Stimulated activated CD8-positive, alpha-beta memory T cell treated with anti-CD3 and anti-CD28 coated beads, Interleukin-15, amount 100 ng/mL, for 48 hours (primary cell): ENCODE data around the gene PPP2R5C.
"Not testable (repeated sequence)": the region's sequence is repeated elsewhere in the genome, so short reads cannot be mapped to it uniquely, and the experiment has no call there.

ENCODE experiments used
- DNase-seq, 2 donors: peaks; one replicate each; pipeline ENCODE4 v3.0.0-alpha.2; 2020; ENCODE audit warnings: low read depth in 2 of 2

Gene PPP2R5C

DNA sequence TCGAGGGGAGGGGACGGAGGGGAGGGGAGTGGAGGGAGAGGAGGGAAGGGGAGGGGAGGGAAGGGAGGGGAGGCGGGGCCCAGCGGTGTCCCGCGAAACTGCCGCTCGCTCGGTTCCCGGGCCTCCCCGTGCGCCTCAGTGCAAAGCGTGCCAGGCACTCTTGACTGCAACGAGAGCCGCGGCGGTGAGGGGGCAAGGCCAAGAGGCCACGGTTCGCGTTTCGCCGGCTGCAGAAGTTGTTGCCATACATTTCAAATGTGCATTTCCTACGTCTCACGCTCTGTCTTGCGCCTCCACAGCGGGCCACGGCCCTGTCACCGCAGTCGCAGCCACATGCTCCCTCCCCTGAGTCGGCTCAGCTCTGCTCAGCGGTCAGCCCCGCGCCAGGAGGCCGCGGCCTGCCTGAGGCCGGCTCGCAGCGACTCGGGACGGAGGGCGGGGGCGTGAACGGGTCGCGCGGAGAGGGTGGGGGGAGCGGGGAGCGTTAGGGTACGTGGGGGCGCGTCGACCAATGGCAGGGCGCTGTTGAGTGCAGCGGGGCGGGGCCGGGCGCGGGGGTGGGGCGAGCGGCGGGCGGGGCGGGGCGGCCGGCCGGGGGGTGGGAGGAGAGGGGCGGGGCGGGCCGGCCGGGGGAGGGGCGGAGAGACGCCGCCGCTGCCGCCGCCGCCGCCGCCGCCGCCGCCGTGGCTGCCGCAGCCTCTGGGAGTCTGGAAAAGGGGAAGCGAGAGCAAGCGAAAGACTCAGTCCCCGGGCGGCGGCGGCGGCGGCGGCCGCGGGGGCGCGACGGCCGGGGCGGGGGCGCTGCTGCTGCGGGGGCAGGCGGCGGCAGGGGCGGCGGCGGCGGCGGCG lies at the start of gene PPP2R5C:
Gene PPP2R5C, plus strand, starts transcription at position 678 of the 849 bp plus-strand sequence. CDS start 185 bp downstream, outside the sequence.
- peak; percentile 78 to 79 for DNase-seq

DNA sequence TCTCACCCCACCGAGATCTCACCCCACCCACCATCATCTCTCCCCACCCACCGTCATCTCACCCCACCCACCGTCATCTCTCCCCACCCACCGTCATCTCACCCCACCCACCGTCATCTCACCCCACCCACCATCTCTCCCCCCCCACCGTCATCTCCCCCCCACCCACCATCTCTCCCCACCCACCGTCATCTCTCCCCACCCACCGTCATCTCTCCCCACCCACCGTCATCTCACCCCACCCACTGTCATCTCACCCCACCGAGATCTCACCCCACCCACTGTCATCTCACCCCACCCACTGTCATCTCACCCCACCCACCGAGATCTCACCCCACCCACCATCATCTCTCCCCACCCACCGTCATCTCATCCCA lies 49.7 kb upstream of the PPP2R5C start:
- not testable (repeated sequence) for DNase-seq

DNA sequence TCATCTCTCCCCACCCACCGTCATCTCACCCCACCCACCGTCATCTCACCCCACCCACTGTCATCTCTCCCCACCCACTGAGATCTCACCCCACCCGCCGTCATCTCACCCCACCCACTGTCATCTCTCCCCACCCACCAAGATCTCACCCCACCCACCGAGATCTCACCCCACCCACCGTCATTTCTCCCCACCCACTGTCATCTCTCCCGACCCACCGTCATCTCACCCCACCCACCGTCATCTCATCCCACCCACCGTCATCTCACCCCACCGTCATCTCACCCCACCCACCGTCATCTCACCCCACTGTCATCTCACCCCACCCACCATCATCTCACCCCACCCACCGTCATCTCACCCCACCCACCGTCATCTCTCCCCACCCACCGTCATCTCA lies 49.2 kb upstream of the PPP2R5C start:
- DNase-seq = not testable (repeated sequence)

DNA sequence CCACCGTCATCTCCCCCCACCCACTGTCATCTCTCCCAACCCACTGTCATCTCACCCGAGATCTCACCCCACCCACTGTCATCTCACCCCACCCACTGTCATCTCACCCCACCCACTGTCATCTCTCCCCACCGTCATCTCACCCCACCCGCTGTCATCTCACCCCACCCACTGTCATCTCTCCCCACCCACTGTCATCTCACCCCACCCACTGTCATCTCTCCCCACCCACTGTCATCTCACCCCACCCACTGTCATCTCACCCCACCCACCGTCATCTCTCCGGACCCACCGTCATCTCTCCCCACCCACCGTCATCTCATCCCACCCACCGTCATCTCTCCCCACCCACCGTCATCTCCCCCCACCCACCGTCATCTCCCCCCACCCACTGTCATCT lies 48.4 kb upstream of the PPP2R5C start:
- DNase-seq = not testable (repeated sequence)

DNA sequence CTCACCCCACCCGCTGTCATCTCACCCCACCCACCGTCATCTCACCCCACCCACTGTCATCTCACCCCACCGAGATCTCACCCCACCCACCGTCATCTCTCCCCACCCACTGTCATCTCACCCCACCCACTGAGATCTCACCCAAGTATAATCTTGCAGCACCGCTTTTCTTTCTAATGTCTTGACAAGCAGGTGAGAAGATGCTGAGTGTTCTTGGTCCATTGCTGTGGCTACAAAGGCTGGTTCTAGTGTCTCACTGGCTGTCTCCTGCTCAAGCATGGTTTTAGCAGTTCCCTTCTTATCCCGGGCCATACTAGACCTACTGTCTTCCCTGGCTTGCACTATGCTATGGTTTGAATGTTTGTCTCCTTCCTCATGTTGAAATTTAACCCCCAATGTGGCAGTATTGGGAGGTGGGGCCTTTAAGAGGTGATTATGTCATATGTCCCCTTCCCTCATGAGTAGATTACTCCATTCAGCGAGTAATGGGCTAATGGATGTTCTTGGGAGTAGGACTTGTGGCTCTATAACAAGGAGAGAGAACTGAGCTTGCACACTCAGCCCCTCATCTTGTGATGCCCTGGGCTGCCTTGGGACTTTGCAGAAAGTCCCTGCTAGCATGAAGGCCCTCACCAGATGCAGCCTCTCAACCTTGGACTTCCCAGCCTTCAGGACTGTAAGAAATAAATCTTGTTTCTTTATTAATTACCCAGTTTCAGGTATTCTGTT lies 47.7 kb upstream of the PPP2R5C start:
- no peak for DNase-seq

DNA sequence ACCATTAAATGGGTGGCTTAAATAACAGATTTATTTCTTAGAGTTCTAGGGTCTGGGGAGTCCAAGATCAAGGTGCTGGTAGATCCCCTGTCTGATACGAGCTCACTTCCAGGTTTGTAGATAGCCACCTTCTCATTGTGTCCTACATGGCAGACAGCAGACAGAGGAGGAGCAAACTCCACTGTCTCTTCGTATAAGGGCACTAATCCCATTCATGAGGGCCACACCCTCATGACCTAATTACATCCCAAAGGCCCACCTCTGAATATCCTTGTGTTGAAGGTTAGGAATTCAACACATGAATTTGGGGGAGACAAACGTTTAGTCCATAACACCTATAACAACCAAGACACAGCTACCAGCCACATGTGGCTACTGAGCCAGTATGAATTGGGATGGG lies 47.1 kb upstream of the PPP2R5C start:
- no peak for DNase-seq

DNA sequence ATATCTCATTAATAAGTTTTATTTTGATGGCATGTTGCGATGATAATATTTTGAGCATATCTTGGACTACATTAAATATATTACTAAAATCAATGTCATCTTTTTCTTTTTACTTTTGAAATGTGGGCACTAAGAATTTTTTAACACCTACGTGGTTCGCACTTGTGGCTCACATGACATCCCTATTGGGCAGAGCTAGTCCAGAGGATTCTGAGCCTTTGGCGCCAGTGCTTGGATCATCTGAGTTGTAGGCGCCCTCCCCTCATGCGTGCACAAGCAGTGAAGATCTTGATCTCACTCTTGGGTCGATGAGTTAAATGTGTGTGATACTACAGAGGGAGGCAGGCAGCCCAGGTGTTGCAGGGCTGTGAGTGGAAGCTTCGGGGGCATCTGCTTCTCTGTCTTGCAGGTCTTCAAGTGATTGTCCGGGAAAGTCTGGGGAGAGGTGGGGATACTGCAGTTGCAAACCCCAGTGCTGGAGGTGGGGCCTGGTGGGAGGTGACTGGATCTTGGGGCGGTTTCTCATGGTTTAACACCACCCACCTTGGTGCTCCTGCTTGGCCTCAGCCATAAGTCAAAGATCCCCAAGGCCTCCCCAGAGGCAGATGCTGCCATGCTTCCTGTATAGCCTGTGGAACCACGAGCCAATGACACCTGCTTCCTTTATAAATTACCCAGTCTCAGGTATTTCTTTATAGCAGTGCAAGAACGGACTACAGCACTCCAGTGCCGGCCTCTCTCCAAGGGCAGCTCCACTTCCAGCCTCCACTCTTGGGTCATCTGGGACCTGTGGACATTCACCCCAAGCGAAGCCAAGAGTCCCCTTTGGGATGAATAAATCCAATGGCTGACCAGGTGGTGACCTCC lies 46.1 kb upstream of the PPP2R5C start:
- DNase-seq = no peak

DNA sequence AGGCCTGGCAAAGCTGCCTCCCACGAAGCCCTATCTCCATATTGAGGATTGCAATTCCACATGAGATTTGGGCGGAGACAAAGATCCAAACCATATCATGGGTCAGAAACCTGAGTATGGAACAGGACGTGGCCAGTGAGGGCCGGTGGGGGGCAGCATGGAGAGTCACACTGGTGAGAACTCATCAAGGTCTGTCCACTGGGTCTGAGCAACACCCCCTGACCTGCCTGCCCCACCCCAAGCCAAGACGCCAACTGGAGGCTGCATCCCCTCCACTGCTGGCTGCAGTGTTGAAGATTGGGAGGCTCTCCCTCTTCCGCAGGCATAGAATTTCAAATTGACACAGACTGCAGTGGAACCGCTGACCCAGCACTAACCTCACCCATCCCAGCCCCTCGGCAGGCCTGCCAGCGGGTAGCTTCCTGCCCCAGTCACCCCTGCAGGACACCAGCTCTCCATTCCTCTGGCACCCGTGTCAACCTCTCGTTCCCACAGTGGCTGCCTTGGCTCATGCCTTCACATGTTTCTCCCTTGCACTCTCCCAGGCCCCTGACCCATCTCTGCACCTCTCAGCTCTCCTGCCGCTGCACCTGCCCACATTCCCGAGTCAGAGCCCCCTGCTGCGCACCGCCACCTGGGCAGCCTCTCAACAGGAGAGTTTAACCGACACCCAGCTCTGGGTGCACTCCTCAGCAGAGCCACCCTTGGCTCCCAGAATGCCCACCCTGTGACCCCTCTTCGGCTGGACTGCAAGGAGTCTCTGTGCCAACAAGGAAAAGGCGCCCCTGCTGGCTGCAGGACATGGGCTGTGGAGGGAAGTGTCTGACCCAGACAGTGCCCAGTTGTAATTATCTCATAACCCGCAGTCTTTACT lies 45.2 kb upstream of the PPP2R5C start:
- DNase-seq = no peak

DNA sequence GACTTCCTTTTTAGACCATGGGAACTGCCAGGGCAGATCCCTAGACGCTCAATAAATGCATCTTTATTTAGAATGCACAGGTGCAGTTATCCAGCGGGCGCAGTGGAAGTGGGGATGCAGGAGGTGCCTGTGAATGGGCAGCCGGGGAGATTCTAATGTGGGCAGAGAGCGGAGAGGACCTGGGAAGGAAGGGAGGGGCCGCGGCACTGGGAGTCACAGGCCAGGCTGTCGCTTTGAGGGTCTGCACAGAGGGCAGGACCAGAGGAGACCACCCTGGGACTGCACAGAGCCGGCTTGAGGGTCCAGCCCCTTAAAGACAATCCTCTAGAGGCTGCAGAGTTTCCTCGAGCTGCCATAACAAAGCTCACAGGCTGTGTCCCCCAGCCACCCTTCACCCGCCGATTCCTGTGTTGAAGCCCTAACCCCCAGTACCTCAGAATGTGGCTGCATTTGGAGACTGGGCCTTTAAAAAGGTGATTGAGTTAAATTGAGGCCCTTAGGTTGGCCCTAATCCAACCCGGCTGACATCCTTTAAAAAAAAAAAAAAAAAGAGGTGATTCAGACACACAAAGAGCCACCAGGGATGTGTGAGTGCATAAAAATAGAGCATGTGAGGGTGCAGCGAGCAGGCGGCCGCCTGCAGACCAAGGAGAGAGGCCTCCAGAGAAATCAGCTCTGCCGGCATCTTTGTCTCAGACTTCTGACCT lies 44.4 kb upstream of the PPP2R5C start:
- DNase-seq = no peak

DNA sequence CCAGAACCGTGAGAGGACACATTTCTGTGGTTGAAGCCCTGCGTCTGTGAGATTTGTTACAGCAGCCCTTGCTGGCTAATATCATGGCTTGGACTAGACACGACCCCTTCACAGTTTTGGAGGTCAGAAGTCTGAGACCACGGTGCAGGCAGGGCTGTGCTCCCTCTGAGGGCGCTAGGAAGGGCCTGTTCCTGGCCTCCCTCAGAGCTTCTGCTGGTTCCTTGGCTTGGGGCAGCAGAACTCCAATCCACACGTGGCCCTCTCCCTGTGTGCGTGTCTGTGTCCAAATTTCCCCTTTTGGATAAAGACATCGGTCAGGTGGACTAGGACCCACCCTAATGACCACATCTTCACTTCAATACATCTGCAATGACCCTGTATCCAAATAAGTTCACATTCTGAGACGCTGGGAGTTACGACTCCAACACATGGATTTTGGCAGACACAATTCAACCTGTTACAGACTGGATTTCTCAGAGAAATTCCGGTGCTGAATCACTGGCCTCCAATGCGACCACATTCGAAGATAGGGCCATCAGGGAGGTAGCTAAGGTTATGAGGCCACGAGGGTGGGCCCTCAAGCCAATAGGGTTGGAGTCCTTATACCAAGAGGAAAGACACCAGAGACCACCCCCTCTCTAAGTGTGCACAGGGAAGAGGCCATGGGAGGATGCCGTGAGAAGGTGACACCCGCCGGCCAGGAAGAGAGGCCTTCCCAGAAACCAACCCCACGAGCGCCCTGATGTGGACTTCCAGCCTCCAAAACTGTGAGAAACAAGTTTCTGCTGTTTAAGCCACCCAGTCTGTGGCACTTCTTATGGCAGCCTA lies 43.6 kb upstream of the PPP2R5C start:
- DNase-seq = no peak

DNA sequence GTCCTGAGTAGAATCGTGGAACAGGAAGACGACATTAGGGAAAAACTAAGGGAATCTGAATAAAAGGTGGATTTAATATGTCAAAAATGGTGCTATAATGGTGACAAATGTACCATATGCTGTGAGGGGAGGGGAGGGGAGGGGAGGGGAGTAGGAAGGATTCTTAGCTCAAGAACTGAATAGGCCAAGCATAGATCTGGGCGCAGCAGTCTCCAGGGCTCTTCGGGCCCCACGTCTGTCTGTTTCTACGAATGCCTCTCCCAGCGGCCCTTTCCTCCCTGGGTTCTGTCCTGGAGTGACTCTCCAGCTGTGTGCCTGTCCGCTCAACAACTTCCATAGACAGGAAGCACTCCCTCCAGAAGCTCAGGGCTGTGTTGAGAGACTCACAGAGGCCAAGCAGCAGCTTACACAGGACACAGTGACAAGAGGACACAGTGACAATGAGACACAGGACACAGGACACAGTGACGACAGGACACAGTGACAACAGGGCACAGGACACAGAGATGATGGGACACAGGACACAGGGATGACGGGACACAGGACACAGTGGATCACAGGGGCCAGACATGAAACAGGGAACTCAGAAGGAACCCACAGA lies 42.4 kb upstream of the PPP2R5C start:
- DNase-seq = no peak

DNA sequence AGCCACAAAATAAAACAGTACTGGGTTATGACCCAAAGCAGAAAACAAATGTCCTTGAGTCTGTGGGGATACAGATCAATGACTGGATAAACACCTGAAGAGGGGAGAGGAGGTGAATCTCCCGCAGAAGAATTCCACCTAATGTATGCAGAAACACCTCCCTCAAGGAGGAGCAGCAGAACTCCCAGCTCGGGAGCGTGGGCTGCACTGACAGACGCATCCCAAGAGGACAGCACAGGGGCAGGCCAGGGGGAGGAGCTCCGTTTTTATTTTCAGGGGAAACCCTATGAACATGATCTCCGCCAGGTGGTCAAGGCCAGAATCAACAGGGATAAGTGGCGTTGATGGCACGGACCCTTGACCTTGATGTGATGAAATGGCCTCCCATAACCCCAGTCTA lies 41.8 kb upstream of the PPP2R5C start:
- no peak for DNase-seq

DNA sequence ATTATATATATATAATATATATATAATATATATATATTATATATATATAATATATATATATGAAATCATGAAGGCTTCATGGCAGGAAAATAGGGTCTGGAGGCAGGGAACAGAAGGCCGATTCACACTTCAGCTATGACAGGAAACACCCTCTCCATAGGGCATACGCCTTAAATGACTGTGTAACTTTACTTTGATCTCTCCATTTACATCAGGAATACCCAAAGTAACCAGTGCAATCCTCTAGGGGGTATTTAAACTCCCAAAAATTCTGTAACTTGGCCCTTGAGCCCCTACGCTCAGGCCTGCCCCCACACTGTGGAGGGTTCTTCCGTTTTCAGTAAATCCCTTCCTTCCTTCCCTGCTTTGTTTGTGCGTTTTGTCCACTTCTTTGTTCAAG lies 40.4 kb upstream of the PPP2R5C start:
- DNase-seq = no peak

DNA sequence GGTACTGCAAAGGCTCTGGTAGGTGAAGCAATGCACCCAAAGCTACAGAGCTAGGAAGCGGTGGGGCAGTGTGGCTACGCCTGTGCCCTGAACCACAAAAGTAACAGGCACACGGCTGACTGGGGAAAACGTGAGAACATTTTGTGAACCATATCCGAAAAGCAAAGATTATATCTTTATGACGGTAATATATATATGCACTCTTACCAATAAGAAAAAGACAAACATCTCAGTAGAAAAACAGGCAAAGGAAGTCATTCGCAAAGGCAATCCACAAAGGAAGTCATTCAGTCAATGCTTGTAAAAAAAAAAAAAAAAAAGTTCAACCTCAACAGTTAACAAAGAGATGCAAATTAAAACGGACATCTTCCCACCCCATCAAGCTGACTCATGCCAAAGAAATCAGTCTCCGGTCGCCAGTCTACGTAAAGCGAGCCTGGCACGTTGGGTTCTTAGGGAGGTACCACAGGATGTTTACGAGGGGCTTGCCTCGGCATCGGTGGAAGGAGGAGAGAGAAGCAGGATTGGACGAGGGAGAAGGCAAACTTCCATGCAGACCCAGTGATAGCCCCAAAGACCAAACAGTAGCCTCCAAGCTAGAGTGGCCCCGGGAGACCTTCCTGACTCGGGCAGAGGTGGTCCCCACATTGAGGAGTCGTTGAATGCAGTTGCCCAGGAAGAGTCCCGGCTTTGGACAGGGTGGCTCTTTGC lies 39.4 kb upstream of the PPP2R5C start:
- peak; percentile 49 to 58 for DNase-seq

DNA sequence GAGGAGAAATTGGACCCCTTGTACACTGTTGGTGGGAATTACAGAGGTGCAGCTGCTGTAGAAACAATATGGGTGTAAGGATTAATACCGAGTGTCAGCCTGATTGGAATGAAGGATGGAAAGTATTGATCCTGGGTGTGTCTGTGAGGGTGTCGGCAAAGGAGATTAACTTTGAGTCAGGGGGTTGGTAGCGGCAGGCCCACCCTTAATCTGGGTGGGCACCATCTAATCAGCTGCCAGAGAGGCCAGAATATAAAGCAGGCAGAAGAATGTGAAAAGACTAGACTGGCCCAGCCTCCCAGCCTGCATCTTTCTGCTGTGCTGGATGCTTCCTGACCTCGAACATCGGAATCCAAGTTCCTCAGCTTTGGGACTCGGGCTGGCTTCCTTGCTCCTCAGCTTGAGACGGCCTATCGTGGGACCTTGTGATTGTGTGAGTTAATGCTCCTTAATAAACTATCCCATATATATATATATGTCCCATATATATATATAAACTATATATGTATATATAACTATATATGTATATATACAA lies 38.4 kb upstream of the PPP2R5C start:
- no peak for DNase-seq

DNA sequence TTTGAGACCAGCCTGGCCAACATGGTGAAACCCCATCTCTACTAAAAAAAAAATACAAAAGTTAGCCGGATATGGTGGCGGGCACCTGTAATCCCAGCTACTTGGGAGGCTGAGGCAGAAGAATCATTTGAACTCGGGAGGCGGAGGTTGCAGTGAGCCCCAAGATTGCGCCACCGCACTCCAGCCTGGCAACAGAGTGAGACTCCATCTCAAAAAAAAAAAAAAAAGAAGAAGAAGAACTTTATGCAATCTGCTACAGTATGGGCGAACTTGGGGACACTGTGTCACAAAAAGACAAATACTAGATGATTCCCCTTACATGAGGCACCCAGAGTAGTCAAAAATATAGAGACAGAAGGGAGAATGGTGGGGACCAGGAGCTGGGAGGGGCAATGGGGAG lies 35.9 kb upstream of the PPP2R5C start:
- DNase-seq = not testable (repeated sequence)

DNA sequence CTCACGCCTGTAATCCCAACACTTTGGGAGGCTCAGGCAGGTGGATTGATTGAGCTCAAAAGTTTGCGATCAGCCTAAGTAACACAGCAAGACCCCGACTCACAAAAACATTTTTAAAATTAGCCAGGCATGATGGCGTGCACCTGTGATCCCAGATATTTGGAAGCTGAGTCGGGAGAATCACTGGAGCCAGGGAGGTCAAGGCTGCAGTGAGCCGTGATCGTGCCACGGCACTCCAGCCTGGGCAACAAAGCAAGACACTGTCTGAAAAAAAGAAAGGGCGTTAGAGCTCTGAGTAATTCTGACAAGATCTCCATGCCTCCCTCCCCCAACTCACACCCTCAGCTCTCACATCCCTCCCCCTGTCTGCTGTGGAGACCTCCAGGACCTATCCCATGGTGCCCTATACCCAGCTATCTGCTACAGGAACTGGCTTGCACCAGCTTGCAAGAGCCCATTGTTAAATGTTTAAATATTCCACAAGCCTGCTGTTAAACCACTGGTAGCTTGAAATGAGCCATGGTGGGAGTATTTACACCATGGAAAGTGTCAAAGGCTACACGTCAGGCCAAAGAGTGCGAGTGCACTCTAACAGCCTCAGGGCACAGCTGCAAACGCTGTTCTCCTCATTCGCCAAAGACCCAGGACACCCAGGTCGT lies 35.1 kb upstream of the PPP2R5C start:
- no peak for DNase-seq

DNA sequence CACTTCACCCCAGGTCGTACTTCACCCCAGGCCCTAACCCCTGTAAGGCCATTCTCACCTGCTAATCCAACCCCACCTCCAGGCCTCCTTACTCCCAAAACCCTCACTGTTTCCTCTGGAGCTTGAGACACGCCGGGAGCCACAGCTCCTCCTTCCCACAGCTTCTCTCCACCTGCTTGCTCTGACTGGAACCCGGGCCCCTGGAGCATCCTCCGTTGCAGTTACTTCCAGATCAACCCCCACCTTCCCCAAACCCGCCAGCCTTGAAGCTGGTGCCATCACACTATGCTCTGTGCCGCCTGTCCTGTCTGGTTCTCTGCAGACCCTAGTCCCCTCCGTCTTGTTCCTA lies 34.6 kb upstream of the PPP2R5C start:
- no peak for DNase-seq
